Kidney (tissue), 14 donors: Measurements from ENCODE around the gene DPH3. TPM values are rescaled to one million over a fixed set of nuclear protein-coding genes. Genes with fewer than 3 reads are reported as not detected.
A peak's percentile ranks its signal among the peaks of the same experiment; 100 is the strongest.

Source experiments
- DNase-seq, 5 donors: peaks; one replicate each; pipeline ENCODE4 v3.0.0-alpha.2; 2013 to 2020
- FAIRE-seq: peaks from 2 replicates; lab custom pipeline; 2012; peaks lifted over from hg19 to GRCh38; lab: Jason Lieb, UNC
- H3K27ac ChIP-seq, 2 donors: one replicate each; pipeline ENCODE4 v1.7.0; 2013; ENCODE audit warnings: low read depth in 2 of 2, low read length in 2 of 2, inconsistent platforms in 1 of 2
- H3K27me3 ChIP-seq: one replicate; pipeline ENCODE4 v1.7.1; 2013; ENCODE audit warnings: low read length, inconsistent platforms; ENCODE audit not compliant: control insufficient read depth, insufficient read depth
- H3K36me3 ChIP-seq, 3 donors: one replicate each; pipeline versions ENCODE4 v1.7.0 to v1.7.1; 2013; ENCODE audit warnings: low read length in 3 of 3, control low read depth in 1 of 3, inconsistent platforms in 1 of 3; ENCODE audit not compliant: insufficient read depth in 3 of 3, control insufficient read depth in 2 of 3
- H3K4me1 ChIP-seq, 3 donors: one replicate each; pipeline versions ENCODE4 v1.7.0 to v1.7.1; 2013; ENCODE audit warnings: low read length in 3 of 3, inconsistent platforms in 1 of 3, low read depth in 1 of 3; ENCODE audit not compliant: control insufficient read depth in 2 of 3, insufficient read depth in 2 of 3
- H3K4me3 ChIP-seq, 3 donors: one replicate each; pipeline versions ENCODE4 v1.7.0 to v1.8.1; 2013; ENCODE audit warnings: low read length in 3 of 3, control low read depth in 1 of 3, inconsistent platforms in 1 of 3
- H3K9ac ChIP-seq, 3 donors: one replicate each; pipeline versions ENCODE4 v1.7.0 to v1.7.1; 2013; ENCODE audit warnings: low read length in 3 of 3, control low read depth in 1 of 3, inconsistent platforms in 1 of 3
- H3K9me3 ChIP-seq, 3 donors: one replicate each; pipeline versions ENCODE4 v1.7.0 to v1.7.1; 2013; ENCODE audit warnings: low read length in 3 of 3, control low read depth in 1 of 3, inconsistent platforms in 1 of 3; ENCODE audit not compliant: control insufficient read depth in 2 of 3, insufficient read depth in 1 of 3
- CTCF ChIP-seq: IDR thresholded peaks from 3 replicates; pipeline ENCODE4 v1.5.1; 2012; ENCODE audit warnings: mild to moderate bottlenecking, moderate library complexity, borderline replicate concordance; ENCODE audit not compliant: insufficient read depth; ENCODE audit errors: extremely low read depth
- intact Hi-C: fragments of 100-400 bp; cut with DNase I; formaldehyde crosslinking; loops from one replicate; pipeline ENCODE4 v1.11.1; 2022
- polyA plus RNA-seq: library from polyadenylated mRNA; stranded (reverse); fragments of 350-450 nt; fragmentation: Illumina TruSeq; extraction: RNeasy Lipid Tissue Mini Kit (QIAGEN cat#74804); gene quantifications from one replicate; pipeline ENCODE4 v1.2.3, GENCODE V29; 2014; ENCODE audit warnings: low read depth, low replicate concordance; ENCODE audit not compliant: insufficient read depth
- total RNA-seq: library from RNA; stranded (reverse); fragmentation: NEBNext Ultra II Directional; extraction: Animal tissue kit (Norgen Biotek cat#: 25700); gene quantifications from one replicate; pipeline ENCODE4 v1.2.1, GENCODE V29; 2021
- donor health status: control.
- donor health status: control.
- donor health status: control.
- donor health status: control.
- donor health status: control.
- donor health status: DM: yes; HTN: yes; CAD: no.
- donor health status: Normal renal cell carcinoma (clear cell type).

Gene DPH3
- total and polyA plus RNA-seq, 2 donors from 2014 or later = 16.3 to 19.3 TPM

GRCh38 chr3:16243706-16244490, 20.8 kb downstream of the DPH3 start:
- peaks cover 0 to 4% (median 0%) of the 10 kb centered on the region in 3 donors for H3K4me1 ChIP-seq
- no peaks in the 10 kb centered on the region for H3K9me3 ChIP-seq
- FAIRE-seq = no peak
- no peaks in the 10 kb centered on the region for H3K36me3 ChIP-seq
- no peak overlapping the region for H3K9ac ChIP-seq
- TF ChIP-seq CTCF = no peak
- no peak overlapping the region for H3K4me3 ChIP-seq
- intact Hi-C loops = loop anchor here (10.0 kb wide), 2 partner anchors 199 to 429 kb away; no protein-coding TSS in a partner anchor
- H3K27ac ChIP-seq = no peak overlapping the region
- H3K27me3 ChIP-seq = no peaks in the 10 kb centered on the region
- peak in 3 of 5 donors; percentile 18 to 46 (median 24) for DNase-seq

- intact Hi-C loops = loop anchor here (10.0 kb wide), 2 partner anchors 197 to 427 kb away; no protein-coding TSS in a partner anchor
- Histone ChIP-seq H3K4me3 (no peak overlapping the region), H3K36me3 (no peaks in the 10 kb centered on the region), H3K27ac (no peak overlapping the region), H3K9me3 (no peaks in the 10 kb centered on the region), H3K9ac (no peak overlapping the region), H3K4me1 (peaks cover 0 to under 1% (median 0%) of the 10 kb centered on the region in 3 donors), H3K27me3 (no peaks in the 10 kb centered on the region)
- TF ChIP-seq CTCF = no peak
- FAIRE-seq (no peak), DNase-seq (no peak)
Measured at GRCh38 chr3:16242177-16242576, 22.6 kb downstream of the DPH3 start.

GRCh38 chr3:16241225-16241624, 23.5 kb downstream of the DPH3 start:
- intact Hi-C loops = loop anchor here (10.0 kb wide), 2 partner anchors 196 to 426 kb away; no protein-coding TSS in a partner anchor
- FAIRE-seq (no peak), DNase-seq (no peak)
- no peaks in the 10 kb centered on the region for H3K36me3 ChIP-seq
- H3K9me3 ChIP-seq = no peaks in the 10 kb centered on the region
- no peak overlapping the region for H3K4me3 ChIP-seq
- H3K27me3 ChIP-seq = no peaks in the 10 kb centered on the region
- no peak overlapping the region for H3K27ac ChIP-seq
- no peak overlapping the region for H3K9ac ChIP-seq
- H3K4me1 ChIP-seq = no peaks in the 10 kb centered on the region
- no peak for TF ChIP-seq CTCF
